ENCODE results near the gene CER1.
"Not testable (repeated sequence)": the region's sequence is repeated elsewhere in the genome, so short reads cannot be mapped to it uniquely, and the experiment has no call there.

CER1 gene

DNA sequence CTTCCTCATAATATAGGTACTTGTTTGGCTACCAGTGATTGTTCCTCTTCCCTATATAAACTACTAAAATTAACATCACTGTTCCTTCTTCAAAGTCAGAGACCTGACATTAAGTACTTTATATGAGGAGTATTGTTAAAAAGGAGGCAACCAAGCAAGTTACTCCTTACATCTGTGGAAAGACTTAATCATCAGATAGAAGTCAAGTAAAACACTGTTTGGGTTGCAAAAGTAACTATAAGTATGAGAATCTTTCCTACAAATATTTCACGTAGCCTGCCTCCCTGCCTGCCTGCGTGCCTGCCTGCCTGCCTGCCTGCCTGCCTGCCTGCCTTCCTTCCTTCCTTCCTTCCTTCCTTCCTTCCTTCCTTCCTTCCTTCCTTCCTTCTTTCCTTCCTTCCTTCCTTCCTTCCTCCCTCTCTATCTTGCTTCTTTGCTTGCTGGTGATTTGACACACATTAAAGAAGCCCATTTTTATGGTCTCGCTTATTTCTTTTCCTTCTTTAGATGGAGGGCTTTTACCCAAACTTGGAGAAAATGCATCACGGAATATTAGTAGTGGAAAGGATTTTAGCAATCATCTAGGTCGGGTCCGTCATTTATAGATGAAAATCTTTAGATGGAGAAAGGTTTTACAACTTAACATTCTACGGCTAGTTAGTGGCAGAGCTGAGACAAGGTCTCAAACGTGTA lies 3.2 kb downstream of the CER1 start:
- in situ Hi-C loops (cut with MboI; ENCODE audit: low sequenced_read_pairs) = no loop called here

DNA sequence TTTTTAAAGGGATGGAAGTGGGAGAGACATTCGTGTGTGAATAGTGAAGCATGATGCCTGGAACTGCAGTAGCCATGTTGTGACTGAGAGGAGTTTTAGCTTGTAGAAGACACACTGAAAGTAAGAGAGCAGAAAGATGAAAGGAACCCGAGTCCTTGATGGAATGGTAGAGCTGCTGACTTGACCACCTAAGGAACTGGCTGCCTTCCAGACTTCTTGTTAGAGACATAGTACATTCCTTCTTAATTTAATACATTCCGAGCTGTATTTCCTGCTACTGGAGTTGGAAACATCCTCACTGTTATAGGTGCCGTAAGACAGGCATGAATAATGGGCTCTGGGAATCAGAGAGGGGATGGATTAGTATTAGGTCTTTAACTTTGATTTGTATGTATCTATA lies 7.4 kb downstream of the CER1 start:
- in situ Hi-C loops (cut with MboI; ENCODE audit: low sequenced_read_pairs) = no loop called here

DNA sequence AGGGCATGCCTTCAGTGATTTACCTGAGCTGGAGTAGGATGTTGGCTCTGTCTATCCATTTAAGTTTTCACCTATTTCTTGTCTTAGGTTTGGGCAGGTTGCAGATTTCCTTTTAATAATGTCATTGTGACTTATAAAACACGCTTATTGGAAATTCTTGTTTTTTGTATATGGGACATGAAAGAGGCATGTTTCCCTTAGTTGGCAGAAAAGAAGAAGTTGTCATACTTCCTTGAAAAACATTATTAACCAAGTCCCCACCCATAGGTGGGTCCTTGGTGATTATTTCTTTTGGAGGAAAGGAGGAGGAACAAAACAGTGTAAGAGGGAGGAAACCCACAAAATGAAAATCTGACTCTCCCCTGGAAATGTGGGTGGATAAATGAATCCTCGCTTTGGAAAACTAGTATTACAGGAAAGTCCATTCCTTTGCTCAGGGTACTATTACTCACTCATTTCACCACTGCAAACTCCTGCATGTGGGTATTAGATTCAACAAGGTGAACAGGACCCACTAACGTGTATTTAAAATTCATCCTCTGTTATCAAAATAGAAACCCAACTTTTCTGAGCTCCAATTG lies 9.3 kb downstream of the CER1 start:
- in situ Hi-C loops (cut with MboI; ENCODE audit: low sequenced_read_pairs) = no loop called here

DNA sequence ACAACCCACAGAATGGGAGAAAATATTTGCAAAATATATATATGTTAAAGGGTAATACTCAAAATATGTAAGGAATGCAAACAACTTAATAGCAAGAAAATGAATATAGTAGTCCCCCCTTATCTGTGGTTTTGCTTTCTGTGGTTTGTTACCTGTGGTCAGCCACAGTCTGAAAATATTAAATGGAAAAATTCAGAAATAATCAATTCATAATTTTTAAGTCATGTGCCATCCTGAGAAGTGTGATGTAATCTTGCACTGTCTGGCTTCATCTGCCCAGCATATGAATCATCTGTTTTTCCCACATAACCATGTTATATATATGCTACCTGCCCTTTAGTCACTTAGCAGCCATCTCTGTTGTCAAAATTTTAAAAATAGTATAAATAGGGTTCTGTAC lies 11.7 kb downstream of the CER1 start:
- in situ Hi-C loops (cut with MboI; ENCODE audit: low sequenced_read_pairs) = no loop called here

DNA sequence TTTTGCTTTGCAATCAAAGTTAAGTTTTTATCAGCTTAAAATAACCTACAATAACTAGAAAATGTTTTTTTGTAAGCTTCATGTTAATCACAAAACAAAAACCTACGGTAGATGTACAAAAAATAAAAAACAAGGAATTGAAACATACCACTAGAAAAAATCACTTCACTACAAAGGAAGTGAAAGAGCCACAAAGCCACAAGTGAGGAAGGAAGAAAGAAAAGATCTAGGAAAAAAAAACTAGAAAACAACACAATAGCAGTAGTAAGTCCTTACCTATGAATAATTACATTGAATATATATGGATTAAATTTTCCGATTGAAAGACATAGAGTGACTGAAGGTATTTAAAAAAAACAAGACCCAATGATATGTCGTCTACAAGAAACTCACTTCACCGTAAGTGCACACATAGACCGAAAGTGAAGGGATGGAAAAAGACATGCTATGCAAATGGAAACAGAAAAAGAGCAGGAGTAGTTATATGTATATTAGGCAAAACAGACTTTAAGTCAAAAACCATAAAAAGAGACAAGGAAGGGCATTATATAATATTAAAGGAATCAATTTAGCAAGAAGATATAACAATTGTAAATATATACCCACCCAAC lies 15.9 kb downstream of the CER1 start:
- in situ Hi-C loops (cut with MboI; ENCODE audit: low sequenced_read_pairs) = no loop called here

DNA sequence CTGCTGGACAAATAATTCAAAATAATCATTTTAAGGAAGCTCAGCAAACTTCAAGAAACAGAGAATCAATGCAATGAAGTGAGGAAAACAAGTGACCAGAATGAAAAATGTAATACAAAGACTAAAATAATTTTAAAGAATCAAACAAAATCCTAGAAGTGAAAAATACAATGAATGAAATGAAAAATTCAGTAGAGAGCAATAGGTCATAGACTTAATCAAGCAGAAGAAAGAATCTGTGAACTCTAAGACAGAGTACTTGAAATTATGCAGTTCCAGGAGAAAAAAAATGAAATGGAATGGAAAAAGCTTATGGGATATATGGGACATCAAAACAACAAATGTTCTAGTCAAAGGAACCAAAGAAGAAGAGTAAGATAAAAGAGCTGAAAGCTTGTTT lies 17.5 kb downstream of the CER1 start:
- in situ Hi-C loops (cut with MboI; ENCODE audit: low sequenced_read_pairs) = no loop called here

DNA sequence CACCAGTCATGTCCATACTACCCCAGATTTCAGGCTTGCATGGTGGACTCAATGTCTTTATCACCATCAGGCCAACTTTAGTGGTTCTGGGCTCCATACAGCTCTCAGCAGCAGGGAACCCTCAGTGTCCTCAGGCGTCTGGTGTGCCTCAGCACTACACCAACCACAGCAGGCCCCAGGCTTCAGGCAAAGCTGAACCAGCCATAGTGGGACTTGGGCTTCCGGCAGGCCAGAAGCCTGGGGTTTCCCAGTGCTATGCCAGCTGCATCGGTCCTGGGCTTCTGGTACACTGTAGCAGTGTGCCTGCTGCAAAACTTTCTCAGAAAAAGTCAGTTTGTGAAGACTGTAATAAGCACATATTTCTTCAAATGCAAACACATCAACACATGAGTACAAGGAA lies 18.3 kb downstream of the CER1 start:
- in situ Hi-C loops (cut with MboI; ENCODE audit: low sequenced_read_pairs) = no loop called here

DNA sequence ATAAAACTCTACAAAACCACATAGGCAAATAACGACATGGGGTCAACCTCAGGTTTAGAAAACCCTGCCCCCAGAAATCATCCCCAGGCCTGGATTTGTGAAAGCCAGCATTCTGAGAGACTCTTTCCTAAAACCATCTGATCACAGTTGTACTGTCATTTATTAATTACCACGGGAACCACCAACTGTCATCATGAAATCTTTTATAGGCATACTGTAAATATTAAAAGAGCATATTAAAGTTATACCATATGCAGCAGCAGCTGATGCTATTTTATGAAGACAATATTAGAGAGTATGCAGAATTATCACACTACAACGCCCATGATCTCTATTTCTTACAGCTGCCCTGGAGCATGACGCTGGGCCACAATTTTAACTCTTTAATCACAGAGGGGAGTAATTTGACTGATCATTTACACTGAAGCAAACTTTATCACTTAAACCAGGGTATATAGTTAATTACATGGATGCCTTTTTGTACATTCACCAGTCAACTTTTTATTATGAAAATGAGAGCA lies 20.3 kb downstream of the CER1 start:
- in situ Hi-C loops (cut with MboI; ENCODE audit: low sequenced_read_pairs) = no loop called here

DNA sequence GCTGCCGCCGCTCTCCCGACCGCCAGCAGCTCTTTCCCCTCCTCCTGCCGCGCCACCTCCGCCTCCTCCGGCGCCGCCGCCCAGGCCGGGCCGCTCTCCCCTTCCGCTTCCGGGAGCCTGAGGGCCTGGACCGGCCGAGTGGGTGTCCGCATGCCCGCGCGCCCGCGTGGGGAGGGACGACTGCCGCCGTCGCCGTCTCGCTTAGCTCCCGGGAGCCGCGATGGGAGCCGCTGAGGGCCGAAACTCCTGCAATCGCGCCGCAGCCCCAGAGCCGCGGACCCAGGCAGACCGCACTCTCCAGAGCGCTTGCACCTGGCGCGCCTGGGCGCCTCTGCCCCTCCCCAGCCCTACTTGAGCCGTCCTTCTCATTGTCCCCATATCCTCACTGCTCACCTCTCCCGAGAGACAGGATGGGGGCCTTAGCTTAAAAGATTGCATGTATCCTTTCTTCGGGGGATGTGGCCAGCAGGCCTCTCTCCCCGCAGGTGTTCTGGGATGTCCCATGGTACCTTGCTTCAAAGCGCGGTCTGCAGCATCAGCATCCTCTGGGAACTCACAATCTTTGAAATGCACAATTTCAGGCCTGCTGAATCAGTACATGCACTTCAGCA lies 29.2 kb downstream of the CER1 start, which contains the start of gene ZDHHC21:
TSS of gene ZDHHC21 (minus strand) at position 182 of the 611 bp plus-strand sequence. CDS start 19,092 bp downstream, outside the sequence.
- in situ Hi-C loops (cut with MboI; ENCODE audit: low sequenced_read_pairs) = no loop called here

DNA sequence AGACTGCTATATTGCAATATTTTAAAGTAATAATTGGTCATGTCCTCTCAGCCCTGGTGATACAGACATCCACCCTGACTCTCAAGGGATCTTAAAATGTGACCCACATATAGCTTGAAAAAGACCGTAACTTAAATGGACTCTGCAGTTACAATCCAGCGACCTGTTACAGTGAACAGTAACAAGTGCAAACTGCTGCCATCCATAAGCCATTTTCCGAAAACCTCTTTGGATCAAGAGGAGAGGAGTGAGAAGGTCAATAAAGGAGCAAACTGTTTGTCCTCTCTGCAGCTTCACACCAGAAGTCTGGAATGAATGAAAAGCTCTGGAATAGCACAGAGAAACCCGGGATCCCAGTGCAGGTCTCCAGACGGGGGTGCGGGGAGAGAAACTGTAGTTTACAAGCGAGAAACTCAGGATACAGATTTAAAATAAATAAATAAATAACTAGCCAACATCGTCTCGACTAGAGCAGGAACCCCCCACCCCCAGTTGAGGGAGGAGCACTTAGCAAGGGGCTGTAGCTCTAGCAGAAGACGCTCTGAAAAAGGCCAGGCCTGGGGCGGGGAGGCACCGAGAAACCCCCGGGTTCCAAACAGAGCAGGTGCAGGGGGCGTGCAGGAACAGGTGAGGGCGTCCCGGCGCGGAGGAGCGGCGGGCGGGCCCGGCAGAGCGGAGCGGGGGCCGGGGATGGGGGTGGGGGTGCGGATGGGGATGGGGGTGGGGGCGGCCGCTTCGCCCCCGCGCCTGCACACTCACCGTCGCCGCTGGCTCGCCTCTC lies 29.9 kb downstream of the CER1 start:
- in situ Hi-C loops (cut with MboI; ENCODE audit: low sequenced_read_pairs) = no loop called here

DNA sequence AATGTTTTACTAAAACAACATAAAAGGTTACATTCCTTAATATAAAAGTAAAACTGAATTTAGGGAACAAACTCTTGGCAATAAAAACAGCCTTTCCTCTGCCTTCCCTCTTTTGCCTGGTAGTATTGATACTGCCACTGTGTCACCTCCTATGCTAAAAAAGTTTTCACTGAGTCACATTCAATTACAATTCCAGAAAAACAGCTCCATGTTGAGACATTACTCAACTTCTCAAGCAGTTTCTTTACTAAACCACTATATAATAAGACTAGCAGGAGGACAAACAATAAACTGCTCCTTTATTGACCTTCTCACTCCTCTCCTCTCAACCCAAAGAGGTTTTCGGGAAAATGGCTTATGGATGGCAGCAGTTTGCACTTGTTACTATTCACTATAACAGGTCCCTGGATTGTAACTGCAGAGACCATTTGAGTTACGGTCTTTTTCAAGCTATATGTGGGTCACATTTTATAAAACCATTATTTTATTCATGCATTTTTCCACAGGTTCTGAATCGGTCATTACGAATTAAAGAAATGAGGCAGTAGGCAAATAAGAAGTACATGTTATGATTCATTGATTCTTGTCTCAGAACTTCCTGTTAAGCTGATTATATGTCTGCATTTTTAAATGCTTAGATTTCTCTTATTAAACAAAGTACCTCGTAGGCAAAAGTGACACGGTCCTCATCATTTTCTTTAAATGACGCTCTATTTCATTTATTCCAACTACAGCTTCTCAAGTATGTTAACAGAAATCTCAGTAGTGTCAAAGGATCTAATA lies 31.4 kb downstream of the CER1 start:
- in situ Hi-C loops (cut with MboI; ENCODE audit: low sequenced_read_pairs) = no loop called here

DNA sequence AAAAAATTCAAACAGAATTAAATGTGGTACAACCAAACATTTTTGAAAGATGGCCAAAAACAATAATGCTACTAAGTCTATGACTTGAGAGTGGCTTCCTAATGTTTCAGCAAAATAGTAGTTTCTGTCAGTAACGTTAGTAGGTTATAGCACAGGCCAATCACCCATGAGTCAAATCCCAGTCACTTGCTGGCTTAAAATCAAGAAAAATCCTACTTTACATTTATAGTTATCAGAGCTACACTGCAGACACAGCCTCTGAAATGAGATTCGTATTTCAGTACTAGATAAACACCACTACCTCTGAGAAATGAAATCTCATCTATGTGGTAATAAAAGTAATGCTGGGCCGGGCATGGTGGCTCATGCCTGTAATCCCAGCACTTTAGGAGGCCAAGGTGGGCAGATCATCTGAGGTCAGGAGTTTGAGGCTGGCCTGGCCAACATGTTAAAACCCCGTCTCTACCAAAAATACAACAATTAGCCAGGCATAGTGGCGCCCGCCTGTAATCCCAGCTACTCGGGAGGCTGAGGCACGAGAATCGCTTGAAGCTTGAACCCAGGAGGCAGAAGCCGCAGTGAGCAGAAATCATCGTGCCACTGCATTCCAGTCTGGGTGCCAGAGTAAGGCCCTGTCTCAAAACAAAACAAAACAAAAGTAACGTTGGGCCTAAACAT lies 35.4 kb downstream of the CER1 start:
- in situ Hi-C loops (cut with MboI; ENCODE audit: low sequenced_read_pairs) = no loop called here

DNA sequence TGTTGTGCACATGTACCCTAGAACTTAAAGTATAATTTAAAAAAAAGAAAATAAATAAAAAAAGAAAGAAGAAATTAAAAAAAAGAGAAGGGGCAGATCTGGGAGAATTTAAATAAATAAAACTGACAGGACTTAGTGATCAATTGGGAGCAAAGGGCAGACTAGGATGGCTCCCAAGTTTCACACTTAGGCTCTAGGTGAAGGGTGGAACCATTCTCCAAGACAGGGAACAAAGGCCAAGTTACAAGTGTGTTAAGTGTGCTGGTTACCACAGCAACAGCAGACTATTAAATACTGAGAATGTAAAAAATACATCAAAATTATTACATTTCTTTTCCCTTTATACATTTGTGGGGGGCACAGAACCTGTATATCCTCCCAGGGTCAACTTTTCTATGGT lies 36.4 kb downstream of the CER1 start:
- in situ Hi-C loops (cut with MboI; ENCODE audit: low sequenced_read_pairs) = no loop called here

DNA sequence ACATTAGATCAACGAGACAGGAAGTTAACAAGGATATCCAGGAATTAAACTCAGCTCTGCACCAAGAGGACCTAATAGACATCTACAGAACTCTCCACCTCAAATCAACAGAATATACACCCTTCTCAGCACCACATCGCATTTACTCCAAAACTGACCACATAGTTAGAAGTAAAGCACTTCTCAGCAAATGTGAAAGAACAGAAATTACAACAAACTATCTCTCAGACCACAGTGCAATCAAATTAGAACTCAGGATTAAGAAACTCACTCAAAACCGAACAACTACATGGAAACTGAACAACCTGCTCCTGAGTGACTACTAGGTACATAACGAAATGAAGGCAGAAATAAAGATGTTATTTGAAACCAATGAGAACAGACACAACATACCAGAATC lies 39.9 kb downstream of the CER1 start:
- in situ Hi-C loops (cut with MboI; ENCODE audit: low sequenced_read_pairs) = not testable (repeated sequence)

DNA sequence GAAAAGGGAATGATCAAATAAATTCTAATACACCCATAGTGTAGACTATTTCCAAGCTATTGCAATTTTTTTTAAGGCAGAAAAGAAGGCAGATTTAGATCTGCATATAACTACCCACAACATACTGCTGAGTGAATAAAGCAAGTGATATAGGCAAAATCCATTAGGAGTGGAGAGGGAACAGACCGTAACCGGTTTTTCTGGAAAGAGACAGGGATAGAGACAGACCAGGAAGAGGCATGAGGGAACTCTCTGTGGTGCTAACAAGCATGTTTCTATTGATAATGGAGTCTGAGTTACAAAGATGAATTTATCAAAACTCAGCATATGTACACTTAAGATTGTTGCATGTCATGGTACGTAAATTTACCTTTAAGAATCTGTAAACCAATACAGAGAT lies 43.8 kb downstream of the CER1 start:
- in situ Hi-C loops (cut with MboI; ENCODE audit: low sequenced_read_pairs) = no loop called here

DNA sequence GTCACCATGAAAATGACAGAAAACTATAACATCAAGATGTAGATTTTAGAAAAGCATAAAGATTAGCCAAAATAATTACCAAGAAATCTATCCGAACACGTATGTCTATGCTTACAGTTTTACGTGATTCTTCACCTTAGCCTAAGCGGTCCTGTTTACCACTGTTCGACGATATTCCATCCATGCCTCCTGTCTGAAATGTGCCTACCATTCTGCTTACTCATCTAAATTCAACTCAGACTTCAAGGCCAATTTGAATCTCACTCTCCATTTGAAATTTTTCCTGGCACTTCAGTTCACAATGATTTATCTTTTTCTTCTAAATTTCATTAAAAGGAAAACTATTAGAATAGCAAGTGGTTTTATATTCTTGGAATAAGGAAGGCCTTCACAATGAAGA lies 44.7 kb downstream of the CER1 start:
- in situ Hi-C loops (cut with MboI; ENCODE audit: low sequenced_read_pairs) = no loop called here

DNA sequence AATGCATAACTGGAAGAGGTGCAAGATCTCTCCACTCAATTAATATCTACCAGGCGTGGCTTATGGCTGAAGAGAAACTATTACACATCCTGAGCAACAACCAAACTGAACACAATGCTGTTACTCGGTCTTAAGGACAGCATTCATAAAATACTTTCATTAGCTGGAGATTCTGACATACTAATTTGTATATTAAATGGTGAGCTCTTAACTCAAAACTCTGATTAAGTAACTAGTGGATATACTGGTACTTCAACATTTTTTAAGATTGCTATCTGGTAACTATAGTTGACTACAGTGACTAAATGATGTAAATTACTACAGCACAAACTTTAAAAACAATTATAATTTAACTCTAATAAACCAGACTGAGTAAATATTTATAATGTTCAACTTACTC lies 45.1 kb downstream of the CER1 start:
- in situ Hi-C loops (cut with MboI; ENCODE audit: low sequenced_read_pairs) = no loop called here

DNA sequence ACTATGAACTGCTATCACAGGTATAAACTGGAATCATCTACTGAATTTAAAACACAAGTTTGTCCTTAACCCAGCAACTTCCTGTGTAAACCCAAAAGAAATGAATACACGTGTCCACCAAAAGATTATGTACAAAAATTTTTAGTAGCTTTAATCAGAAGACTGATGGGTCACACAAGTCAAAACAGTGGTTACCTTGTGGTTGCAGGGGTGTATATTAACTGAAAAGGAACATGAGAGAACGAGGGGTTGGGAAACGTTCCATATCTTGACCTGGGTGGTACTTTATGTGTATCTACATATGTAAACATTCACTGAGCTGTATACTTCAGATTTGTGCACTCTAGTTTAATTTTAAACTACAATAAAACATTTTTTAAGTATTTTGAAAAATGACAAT lies 47.9 kb downstream of the CER1 start:
- in situ Hi-C loops (cut with MboI; ENCODE audit: low sequenced_read_pairs) = no loop called here

DNA sequence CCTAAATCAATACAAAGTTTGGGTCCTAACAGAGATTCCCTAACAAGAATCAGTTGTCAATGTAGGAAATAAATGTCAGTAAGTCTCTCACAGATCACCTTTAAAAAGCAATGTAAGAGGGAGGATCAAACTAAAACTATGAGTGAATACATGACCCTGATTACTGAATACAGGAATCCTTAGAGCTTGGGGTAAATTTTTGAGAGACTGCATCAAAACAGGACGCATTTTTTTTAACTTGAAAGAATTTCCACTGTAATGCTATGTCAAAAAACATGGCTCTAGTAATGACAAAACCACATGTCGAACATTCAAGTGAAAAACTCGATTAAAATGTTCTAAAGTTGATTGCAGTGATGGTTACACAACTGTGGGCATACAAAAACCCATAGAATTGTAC lies 51.2 kb downstream of the CER1 start:
- in situ Hi-C loops (cut with MboI; ENCODE audit: low sequenced_read_pairs) = no loop called here

DNA sequence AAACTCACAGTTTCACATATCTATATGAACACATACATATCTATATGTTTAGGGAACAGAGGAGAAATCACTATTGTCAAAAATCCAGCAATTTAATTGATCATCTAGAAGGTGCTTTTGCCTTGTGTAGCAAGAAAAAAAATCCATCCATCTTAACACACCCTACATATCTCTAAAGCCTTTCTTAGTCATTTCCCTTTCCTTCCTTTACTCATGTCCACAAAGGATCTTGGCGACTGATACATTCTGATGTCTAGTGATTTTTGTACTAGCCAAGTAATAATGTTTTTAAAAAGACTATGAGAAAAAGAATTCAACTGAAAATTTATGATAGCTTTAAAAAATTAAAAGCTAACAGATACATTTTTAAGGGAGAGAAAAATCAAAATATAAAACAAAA lies 51.8 kb downstream of the CER1 start:
- in situ Hi-C loops (cut with MboI; ENCODE audit: low sequenced_read_pairs) = no loop called here
